HG02678 (cell line): ENCODE data around the gene PCDHGA4.
A peak's percentile ranks its signal among the peaks of the same experiment; 100 is the strongest.
"Not testable (repeated sequence)": the region's sequence is repeated elsewhere in the genome, so short reads cannot be mapped to it uniquely, and the experiment has no call there.

Experiments
- ATAC-seq: cut with Tn5 transposase; IDR thresholded peaks from one replicate; pipeline ENCODE4 v1.9.1; 2021; ENCODE audit warnings: mild to moderate bottlenecking, moderate library complexity; ENCODE audit not compliant: unreplicated experiment

The PCDHGA4 gene

GRCh38 chr5:141382469-141383294, 27.9 kb downstream of the PCDHGA4 start, which contains the start of gene PCDHGA7:
PCDHGA7 (plus strand) TSS chr5:141382742; CDS start chr5:141382900, 158 bp downstream.
- no peak for ATAC-seq

- no peak for ATAC-seq
Observed at GRCh38 chr5:141383345-141383744, 28.5 kb downstream of the PCDHGA4 start.

- no peak for ATAC-seq
Observed at GRCh38 chr5:141384471-141385267, 29.8 kb downstream of the PCDHGA4 start.

GRCh38 chr5:141387557-141388311, 32.9 kb downstream of the PCDHGA4 start, which contains the start of gene PCDHGB4:
PCDHGB4 (plus strand) TSS chr5:141387698; CDS start chr5:141387885, 187 bp downstream.
- ATAC-seq = not testable (repeated sequence)

GRCh38 chr5:141388661-141389060, 33.8 kb downstream of the PCDHGA4 start:
- ATAC-seq = no peak

- ATAC-seq = no peak
Observed at GRCh38 chr5:141389153-141390042, 34.6 kb downstream of the PCDHGA4 start.

- no peak for ATAC-seq
Observed at GRCh38 chr5:141392429-141393198, 37.8 kb downstream of the PCDHGA4 start, which contains the start of gene PCDHGA8. PCDHGA8 (plus strand) TSS chr5:141392633; CDS start chr5:141392814, 181 bp downstream.

- no peak for ATAC-seq
Observed at GRCh38 chr5:141393267-141393666, 38.4 kb downstream of the PCDHGA4 start.

GRCh38 chr5:141394401-141395187, 39.8 kb downstream of the PCDHGA4 start:
- ATAC-seq = not testable (repeated sequence)

GRCh38 chr5:141397756-141398551, 43.1 kb downstream of the PCDHGA4 start, which contains the start of gene PCDHGB5:
PCDHGB5 (plus strand) TSS chr5:141397947; CDS start chr5:141398128, 181 bp downstream.
- peak; percentile 97 for ATAC-seq

GRCh38 chr5:141398608-141399007, 43.8 kb downstream of the PCDHGA4 start:
- ATAC-seq = no peak

- no peak for ATAC-seq
Observed at GRCh38 chr5:141399555-141400258, 44.9 kb downstream of the PCDHGA4 start.

- no peak for ATAC-seq
Observed at GRCh38 chr5:141402553-141403243, 47.9 kb downstream of the PCDHGA4 start, which contains the start of gene PCDHGA9. PCDHGA9 (plus strand) TSS chr5:141402778; CDS start chr5:141402953, 175 bp downstream.

- ATAC-seq = no peak
Observed at GRCh38 chr5:141403387-141403786, 48.6 kb downstream of the PCDHGA4 start.
